ENCODE data around the gene PEX7.

DNA sequence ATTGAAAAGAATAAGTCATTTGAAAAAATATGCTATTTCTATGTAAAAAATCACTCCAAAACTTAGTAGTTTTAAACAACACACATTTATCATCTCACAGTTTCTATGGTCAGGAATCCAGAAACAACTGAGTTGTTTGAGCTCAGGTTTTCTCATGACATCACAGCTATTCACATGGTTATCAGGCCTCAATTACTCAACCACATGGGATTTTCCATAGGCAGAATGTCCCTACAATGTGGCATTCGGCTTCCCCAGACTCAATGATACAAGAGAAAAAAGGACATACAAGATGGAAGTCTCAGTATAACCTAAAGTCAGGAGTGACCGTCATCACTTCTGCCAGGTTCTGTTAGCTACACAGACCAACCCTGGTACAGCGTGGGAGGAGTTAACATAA lies 96.3 kb downstream of the PEX7 start:
- TF ChIP-seq, protein P1, sequence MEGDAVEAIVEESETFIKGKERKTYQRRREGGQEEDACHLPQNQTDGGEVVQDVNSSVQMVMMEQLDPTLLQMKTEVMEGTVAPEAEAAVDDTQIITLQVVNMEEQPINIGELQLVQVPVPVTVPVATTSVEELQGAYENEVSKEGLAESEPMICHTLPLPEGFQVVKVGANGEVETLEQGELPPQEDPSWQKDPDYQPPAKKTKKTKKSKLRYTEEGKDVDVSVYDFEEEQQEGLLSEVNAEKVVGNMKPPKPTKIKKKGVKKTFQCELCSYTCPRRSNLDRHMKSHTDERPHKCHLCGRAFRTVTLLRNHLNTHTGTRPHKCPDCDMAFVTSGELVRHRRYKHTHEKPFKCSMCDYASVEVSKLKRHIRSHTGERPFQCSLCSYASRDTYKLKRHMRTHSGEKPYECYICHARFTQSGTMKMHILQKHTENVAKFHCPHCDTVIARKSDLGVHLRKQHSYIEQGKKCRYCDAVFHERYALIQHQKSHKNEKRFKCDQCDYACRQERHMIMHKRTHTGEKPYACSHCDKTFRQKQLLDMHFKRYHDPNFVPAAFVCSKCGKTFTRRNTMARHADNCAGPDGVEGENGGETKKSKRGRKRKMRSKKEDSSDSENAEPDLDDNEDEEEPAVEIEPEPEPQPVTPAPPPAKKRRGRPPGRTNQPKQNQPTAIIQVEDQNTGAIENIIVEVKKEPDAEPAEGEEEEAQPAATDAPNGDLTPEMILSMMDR (IDR thresholded peaks at IDR 0.05; ENCODE audit: control extremely low read depth in 1 of 3, insufficient read depth in 1 of 3, low read depth in 1 of 3, low read length in 3 of 3) = no peak
- no peak for TF ChIP-seq YY1 (IDR thresholded peaks at IDR 0.05; ENCODE audit: low read depth, low read length)
- TF ChIP-seq CEBPB (IDR thresholded peaks at IDR 0.05; ENCODE audit: low read depth, low read length) = no peak
- no peak for TF ChIP-seq KDM5A (IDR thresholded peaks at IDR 0.05; ENCODE audit: low read length)
- TF ChIP-seq BCL11A (IDR thresholded peaks at IDR 0.05; ENCODE audit: low read depth in 2 of 2, low read length in 2 of 2) = no peak
- TF ChIP-seq SIN3A (conservative IDR thresholded peaks at IDR 0.05 in 1 of 2, IDR thresholded peaks at IDR 0.05 in 1 of 2; ENCODE audit: low read depth in 1 of 2, low read length in 2 of 2) = no peak
- TF ChIP-seq TCF12 (IDR thresholded peaks at IDR 0.05; ENCODE audit: low read depth, low read length) = no peak
- no peak for TF ChIP-seq POLR2A (IDR thresholded peaks at IDR 0.05; ENCODE audit: control extremely low read depth in 1 of 2, low read depth in 2 of 2, low read length in 2 of 2)

Data from H1 (cell line).